Mesothelial cell of epicardium (in vitro differentiated cells): Measurements from ENCODE around the gene TMEM72. TPM values are rescaled to one million over a fixed set of nuclear protein-coding genes. Genes with fewer than 3 reads are reported as not detected.

Experiments
- DNase-seq, 2 experiments: peaks; one replicate each; pipeline ENCODE4 v3.0.0; 2021; ENCODE audit warnings: low spot score in 2 of 2; ENCODE audit not compliant: unreplicated experiment in 2 of 2
- H3K27ac Mint-ChIP-seq: 2 replicates; pipeline ENCODE4 v1.8.0; 2021; ENCODE audit warnings: mixed read lengths
- H3K27me3 Mint-ChIP-seq: 2 replicates; pipeline ENCODE4 v1.8.0; 2021; ENCODE audit warnings: low read depth, mixed read lengths
- H3K36me3 Mint-ChIP-seq: 2 replicates; pipeline ENCODE4 v1.8.0; 2021; ENCODE audit warnings: mixed read lengths
- H3K4me1 Mint-ChIP-seq: 2 replicates; pipeline ENCODE4 v1.8.0; 2021; ENCODE audit warnings: mixed read lengths
- H3K4me3 Mint-ChIP-seq: 2 replicates; pipeline ENCODE4 v1.8.0; 2021; ENCODE audit warnings: mild to moderate bottlenecking, moderate library complexity, mixed read lengths
- H3K9me3 Mint-ChIP-seq: 2 replicates; pipeline ENCODE4 v1.8.0; 2021; ENCODE audit warnings: mixed read lengths
- CTCF ChIP-seq: fragments of 200-600 bp; sonication (generic); IDR thresholded peaks from one replicate; pipeline ENCODE4 v1.5.0; 2021; ENCODE audit warnings: antibody characterized with exemption; ENCODE audit not compliant: unreplicated experiment
- total RNA-seq: library from RNA; stranded (reverse); gene quantifications from 3 replicates; pipeline ENCODE4 v1.2.1, GENCODE V29; 2021

Gene TMEM72
- total RNA-seq, 1 donor from 2014 or later: 0.67 TPM

GRCh38 chr10:44974082-44974627 lies 63.0 kb downstream of the TMEM72 start:
- Mint-ChIP-seq H3K27ac (peak overlapping the region; percentile 79), H3K4me3 (peak overlapping the region; percentile 59), H3K9me3 (no peaks in the 10 kb centered on the region), H3K4me1 (peaks cover 53% of the 10 kb centered on the region), H3K27me3 (no peaks in the 10 kb centered on the region), H3K36me3 (peaks cover 9% of the 10 kb centered on the region)
- TF ChIP-seq CTCF: no peak
- no peak for DNase-seq

- Mint-ChIP-seq H3K27ac (peak overlapping the region; percentile 79), H3K4me1 (peaks cover 60% of the 10 kb centered on the region), H3K4me3 (peak overlapping the region; percentile 59), H3K9me3 (no peaks in the 10 kb centered on the region), H3K27me3 (no peaks in the 10 kb centered on the region), H3K36me3 (peaks cover 9% of the 10 kb centered on the region)
- peak; percentile 86 for TF ChIP-seq CTCF
- DNase-seq: peak; percentile 63 to 87
Observed at GRCh38 chr10:44974628-44975430, 63.7 kb downstream of the TMEM72 start.

- peak; percentile 59 to 78 for DNase-seq
- TF ChIP-seq CTCF: no peak
- Mint-ChIP-seq H3K36me3 (peaks cover 6% of the 10 kb centered on the region), H3K27me3 (no peaks in the 10 kb centered on the region), H3K4me3 (peak overlapping the region; percentile 54), H3K27ac (peak overlapping the region; percentile 91), H3K4me1 (peaks cover 68% of the 10 kb centered on the region), H3K9me3 (no peaks in the 10 kb centered on the region)
Observed at GRCh38 chr10:44975431-44976331, 64.5 kb downstream of the TMEM72 start.

- Mint-ChIP-seq H3K4me3 (peak overlapping the region; percentile 54), H3K9me3 (no peaks in the 10 kb centered on the region), H3K36me3 (peaks cover 3% of the 10 kb centered on the region), H3K27me3 (no peaks in the 10 kb centered on the region), H3K27ac (peak overlapping the region; percentile 91), H3K4me1 (peaks cover 77% of the 10 kb centered on the region)
- DNase-seq: no peak
- TF ChIP-seq CTCF: no peak
Observed at GRCh38 chr10:44976352-44977198, 65.4 kb downstream of the TMEM72 start.
